ENCODE measurements around the gene TIMP2. TPM values are rescaled to one million over a fixed set of nuclear protein-coding genes. Genes with fewer than 3 reads are reported as not detected.

Gene TIMP2
- total and polyA plus RNA-seq, 2 experiments from 2014 or later = 10.6 to 22.5 TPM

- TF ChIP-seq ZNF331 (CRISPR knock-in tag; IDR thresholded peaks at IDR 0.05; ENCODE audit: low read depth) = no peak
- TF ChIP-seq, protein P1, sequence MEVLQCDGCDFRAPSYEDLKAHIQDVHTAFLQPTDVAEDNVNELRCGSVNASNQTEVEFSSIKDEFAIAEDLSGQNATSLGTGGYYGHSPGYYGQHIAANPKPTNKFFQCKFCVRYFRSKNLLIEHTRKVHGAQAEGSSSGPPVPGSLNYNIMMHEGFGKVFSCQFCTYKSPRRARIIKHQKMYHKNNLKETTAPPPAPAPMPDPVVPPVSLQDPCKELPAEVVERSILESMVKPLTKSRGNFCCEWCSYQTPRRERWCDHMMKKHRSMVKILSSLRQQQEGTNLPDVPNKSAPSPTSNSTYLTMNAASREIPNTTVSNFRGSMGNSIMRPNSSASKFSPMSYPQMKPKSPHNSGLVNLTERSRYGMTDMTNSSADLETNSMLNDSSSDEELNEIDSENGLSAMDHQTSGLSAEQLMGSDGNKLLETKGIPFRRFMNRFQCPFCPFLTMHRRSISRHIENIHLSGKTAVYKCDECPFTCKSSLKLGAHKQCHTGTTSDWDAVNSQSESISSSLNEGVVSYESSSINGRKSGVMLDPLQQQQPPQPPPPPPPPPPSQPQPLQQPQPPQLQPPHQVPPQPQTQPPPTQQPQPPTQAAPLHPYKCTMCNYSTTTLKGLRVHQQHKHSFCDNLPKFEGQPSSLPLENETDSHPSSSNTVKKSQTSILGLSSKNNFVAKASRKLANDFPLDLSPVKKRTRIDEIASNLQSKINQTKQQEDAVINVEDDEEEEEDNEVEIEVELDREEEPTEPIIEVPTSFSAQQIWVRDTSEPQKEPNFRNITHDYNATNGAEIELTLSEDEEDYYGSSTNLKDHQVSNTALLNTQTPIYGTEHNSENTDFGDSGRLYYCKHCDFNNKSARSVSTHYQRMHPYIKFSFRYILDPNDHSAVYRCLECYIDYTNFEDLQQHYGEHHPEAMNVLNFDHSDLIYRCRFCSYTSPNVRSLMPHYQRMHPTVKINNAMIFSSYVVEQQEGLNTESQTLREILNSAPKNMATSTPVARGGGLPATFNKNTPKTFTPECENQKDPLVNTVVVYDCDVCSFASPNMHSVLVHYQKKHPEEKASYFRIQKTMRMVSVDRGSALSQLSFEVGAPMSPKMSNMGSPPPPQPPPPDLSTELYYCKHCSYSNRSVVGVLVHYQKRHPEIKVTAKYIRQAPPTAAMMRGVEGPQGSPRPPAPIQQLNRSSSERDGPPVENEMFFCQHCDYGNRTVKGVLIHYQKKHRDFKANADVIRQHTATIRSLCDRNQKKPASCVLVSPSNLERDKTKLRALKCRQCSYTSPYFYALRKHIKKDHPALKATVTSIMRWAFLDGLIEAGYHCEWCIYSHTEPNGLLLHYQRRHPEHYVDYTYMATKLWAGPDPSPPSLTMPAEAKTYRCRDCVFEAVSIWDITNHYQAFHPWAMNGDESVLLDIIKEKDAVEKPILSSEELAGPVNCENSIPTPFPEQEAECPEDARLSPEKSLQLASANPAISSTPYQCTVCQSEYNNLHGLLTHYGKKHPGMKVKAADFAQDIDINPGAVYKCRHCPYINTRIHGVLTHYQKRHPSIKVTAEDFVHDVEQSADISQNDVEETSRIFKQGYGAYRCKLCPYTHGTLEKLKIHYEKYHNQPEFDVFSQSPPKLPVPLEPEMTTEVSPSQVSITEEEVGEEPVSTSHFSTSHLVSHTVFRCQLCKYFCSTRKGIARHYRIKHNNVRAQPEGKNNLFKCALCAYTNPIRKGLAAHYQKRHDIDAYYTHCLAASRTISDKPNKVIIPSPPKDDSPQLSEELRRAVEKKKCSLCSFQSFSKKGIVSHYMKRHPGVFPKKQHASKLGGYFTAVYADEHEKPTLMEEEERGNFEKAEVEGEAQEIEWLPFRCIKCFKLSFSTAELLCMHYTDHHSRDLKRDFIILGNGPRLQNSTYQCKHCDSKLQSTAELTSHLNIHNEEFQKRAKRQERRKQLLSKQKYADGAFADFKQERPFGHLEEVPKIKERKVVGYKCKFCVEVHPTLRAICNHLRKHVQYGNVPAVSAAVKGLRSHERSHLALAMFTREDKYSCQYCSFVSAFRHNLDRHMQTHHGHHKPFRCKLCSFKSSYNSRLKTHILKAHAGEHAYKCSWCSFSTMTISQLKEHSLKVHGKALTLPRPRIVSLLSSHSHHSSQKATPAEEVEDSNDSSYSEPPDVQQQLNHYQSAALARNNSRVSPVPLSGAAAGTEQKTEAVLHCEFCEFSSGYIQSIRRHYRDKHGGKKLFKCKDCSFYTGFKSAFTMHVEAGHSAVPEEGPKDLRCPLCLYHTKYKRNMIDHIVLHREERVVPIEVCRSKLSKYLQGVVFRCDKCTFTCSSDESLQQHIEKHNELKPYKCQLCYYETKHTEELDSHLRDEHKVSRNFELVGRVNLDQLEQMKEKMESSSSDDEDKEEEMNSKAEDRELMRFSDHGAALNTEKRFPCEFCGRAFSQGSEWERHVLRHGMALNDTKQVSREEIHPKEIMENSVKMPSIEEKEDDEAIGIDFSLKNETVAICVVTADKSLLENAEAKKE (CRISPR knock-in tag; IDR thresholded peaks at IDR 0.05) = no peak
- TF ChIP-seq STAT1 (IDR thresholded peaks at IDR 0.05; ENCODE audit: unreplicated experiment) = no peak
- no peak for TF ChIP-seq ZNF114 (CRISPR knock-in tag; IDR thresholded peaks at IDR 0.05)
- no peak for TF ChIP-seq JUNB (IDR thresholded peaks at IDR 0.05; ENCODE audit: unreplicated experiment)
- TF ChIP-seq CREB1 (CRISPR knock-in tag; IDR thresholded peaks at IDR 0.05; ENCODE audit: low read depth) = no peak
- no peak for TF ChIP-seq NANOG (IDR thresholded peaks at IDR 0.05; ENCODE audit: borderline replicate concordance)
- no peak for TF ChIP-seq POLR2AphosphoS5 (IDR thresholded peaks at IDR 0.05; ENCODE audit: low read depth)
Observed at GRCh38 chr17:78965491-78965924, 40.3 kb upstream of the TIMP2 start (continued).

DNA sequence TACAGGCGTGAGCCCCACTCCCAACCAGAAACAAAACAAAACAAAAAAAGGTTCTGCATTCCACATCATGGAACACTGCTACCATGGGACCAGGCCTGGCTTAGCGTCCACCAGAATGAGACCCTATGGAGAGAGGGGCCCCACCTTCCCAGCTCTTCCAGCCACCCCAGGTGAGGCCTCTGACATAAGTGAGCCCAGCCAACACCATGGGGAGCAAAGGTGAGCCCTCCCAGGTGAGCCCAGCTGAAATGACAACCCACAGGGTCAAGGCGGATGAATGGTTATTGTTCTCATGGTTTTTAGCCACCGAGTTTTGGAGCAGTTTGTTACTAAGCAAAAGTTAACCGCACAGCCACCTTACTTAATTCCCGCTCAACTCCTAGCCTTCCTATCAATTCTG, 38.2 kb upstream of the TIMP2 start:
- Histone ChIP-seq H3K4me1 (ENCODE audit: insufficient read depth) (no peaks in the 10 kb centered on the region), H3K79me2 (replicated peaks; ENCODE audit: insufficient read depth) (no peaks in the 10 kb centered on the region), H3K36me3 (ENCODE audit: insufficient read depth) (no peaks in the 10 kb centered on the region), H3K4me2 (no peak overlapping the region), H3K9me2 (ENCODE audit: insufficient read depth) (no peaks in the 10 kb centered on the region), H2AFZ (no peak overlapping the region), H4K20me1 (replicated peaks; ENCODE audit: insufficient read depth) (no peaks in the 10 kb centered on the region), H3K27ac (ENCODE audit: low read depth) (no peak overlapping the region), H3K27me3 (ENCODE audit: insufficient read depth) (no peaks in the 10 kb centered on the region), H3F3A (replicated peaks; ENCODE audit: low read depth) (no peaks in the 10 kb centered on the region), H3K4me3 (no peak overlapping the region)
- Mint-ChIP-seq H3K36me3 (ENCODE audit: low read depth) (no peaks in the 10 kb centered on the region), H3K9me3 (no peaks in the 10 kb centered on the region), H3K4me3 (no peak overlapping the region), H3K4me1 (no peaks in the 10 kb centered on the region), H3K27me3 (ENCODE audit: insufficient read depth, low read depth, poor library complexity) (peaks cover 15% of the 10 kb centered on the region), H3K27ac (no peak overlapping the region)
- ATAC-seq = no peak
- no peak for DNase-seq (ENCODE audit: low spot score)
- no peak for TF ChIP-seq CTCF (conservative IDR thresholded peaks at IDR 0.05; ENCODE audit: low read depth in 2 of 2)
- TF ChIP-seq STAT1 (IDR thresholded peaks at IDR 0.05; ENCODE audit: unreplicated experiment) = no peak
- TF ChIP-seq EZH2phosphoT487 (IDR thresholded peaks at IDR 0.05; ENCODE audit: unreplicated experiment) = no peak
- TF ChIP-seq ZNF331 (CRISPR knock-in tag; IDR thresholded peaks at IDR 0.05; ENCODE audit: low read depth) = no peak
- no peak for TF ChIP-seq REST (IDR thresholded peaks at IDR 0.05; ENCODE audit: unreplicated experiment)
- no peak for TF ChIP-seq NANOG (IDR thresholded peaks at IDR 0.05; ENCODE audit: borderline replicate concordance)
- no peak for TF ChIP-seq ZNF114 (CRISPR knock-in tag; IDR thresholded peaks at IDR 0.05)

All from GM23338 (cell line).